ENCODE results near the gene SLC39A10.

DNA sequence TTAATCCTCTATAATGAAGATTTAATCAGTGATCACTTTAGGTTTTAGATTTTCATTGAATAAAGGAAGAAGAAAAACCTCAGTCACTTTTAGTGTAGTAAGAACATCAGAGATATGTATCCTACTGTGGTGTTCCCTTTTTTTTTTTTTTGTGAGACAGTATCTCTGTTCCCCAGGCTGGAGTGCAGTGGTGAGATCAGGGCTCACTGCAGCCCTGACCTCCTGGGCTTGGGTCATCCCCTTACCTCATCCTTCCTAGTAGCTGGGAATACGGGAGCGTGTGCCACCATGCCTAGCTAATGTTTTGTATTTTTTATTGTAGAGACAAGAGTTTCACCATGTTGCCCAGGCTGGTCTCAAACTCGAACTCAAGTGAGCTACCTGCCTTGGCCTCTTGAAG is 5.1 kb downstream of the SLC39A10 start:
- TF ChIP-seq, protein P1, sequence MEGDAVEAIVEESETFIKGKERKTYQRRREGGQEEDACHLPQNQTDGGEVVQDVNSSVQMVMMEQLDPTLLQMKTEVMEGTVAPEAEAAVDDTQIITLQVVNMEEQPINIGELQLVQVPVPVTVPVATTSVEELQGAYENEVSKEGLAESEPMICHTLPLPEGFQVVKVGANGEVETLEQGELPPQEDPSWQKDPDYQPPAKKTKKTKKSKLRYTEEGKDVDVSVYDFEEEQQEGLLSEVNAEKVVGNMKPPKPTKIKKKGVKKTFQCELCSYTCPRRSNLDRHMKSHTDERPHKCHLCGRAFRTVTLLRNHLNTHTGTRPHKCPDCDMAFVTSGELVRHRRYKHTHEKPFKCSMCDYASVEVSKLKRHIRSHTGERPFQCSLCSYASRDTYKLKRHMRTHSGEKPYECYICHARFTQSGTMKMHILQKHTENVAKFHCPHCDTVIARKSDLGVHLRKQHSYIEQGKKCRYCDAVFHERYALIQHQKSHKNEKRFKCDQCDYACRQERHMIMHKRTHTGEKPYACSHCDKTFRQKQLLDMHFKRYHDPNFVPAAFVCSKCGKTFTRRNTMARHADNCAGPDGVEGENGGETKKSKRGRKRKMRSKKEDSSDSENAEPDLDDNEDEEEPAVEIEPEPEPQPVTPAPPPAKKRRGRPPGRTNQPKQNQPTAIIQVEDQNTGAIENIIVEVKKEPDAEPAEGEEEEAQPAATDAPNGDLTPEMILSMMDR (IDR thresholded peaks at IDR 0.05), result no peak
- TF ChIP-seq POLR2A (IDR thresholded peaks at IDR 0.05), result no peak
